Measurements from ENCODE around the gene RBM7.

Gene RBM7

GRCh38 chr11:114397349-114397982 lies 3.0 kb upstream of the RBM7 start:
- no peak for DNase-seq

GRCh38 chr11:114398303-114398920 lies 2.1 kb upstream of the RBM7 start:
- DNase-seq: no peak

- peak; percentile 91 for DNase-seq
Observed at GRCh38 chr11:114399490-114400215, 813 bp upstream of the RBM7 start.

GRCh38 chr11:114400915-114401223 lies 403 bp downstream of the RBM7 start:
- no peak for DNase-seq

DNA sequence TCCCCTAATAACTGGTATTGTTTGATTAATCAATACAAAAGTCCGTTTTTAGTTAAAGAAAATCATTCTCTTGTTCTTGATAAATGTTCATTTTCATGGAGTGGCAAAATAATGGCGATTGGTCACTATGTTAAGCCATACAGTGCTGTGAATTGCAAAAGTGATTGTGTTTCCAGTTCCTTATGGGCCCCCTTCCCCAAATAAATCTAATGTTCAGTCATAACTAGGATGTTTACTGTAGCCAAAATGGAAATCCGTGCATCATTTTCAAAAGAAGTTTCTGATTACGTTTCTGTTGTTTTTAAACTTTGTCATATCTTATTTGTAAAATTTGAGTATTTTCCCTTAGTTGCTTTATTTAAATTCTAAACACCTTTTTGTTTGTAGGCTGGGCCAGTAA lies 845 bp downstream of the RBM7 start:
- DNase-seq: no peak

DNA sequence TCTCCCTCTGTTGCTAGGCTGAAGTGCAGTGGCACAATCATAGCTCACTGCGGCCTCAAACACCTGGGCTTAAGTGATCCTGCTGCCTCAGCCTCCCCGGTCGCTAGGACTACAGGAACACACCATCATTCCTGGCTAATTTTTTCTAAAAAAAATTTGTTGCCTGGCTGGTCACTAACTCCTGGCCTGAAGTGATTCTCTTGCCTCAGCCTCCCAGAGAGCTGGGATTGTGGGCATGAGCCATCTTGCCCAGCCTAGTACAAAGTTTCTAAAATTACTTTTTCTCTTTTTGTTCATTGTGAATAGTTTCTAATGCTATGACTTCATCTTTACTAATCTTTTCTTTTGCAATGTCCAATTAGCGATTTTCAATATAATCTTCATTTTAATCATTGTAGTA lies 12.5 kb downstream of the RBM7 start:
- DNase-seq: no peak

DNA sequence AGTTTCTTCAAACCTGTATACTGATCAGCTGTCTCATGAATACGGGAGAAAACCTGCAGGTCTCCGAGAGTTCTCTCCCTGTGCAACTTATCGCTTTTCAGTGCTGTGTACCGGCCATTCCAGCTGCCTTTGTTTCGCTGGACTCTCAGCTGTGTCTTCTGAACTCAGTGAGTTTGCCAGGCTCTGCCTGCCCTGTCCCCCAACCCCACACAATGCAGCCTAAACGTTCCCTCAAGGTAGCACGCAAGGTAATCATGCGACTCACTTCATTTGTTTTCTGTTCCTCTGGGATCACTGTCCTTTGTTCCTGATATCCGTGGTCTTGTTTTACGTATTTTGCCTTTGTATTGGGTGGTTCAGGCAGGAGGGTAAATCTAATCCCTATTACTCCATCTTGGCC lies 13.5 kb downstream of the RBM7 start:
- no peak for DNase-seq

DNA sequence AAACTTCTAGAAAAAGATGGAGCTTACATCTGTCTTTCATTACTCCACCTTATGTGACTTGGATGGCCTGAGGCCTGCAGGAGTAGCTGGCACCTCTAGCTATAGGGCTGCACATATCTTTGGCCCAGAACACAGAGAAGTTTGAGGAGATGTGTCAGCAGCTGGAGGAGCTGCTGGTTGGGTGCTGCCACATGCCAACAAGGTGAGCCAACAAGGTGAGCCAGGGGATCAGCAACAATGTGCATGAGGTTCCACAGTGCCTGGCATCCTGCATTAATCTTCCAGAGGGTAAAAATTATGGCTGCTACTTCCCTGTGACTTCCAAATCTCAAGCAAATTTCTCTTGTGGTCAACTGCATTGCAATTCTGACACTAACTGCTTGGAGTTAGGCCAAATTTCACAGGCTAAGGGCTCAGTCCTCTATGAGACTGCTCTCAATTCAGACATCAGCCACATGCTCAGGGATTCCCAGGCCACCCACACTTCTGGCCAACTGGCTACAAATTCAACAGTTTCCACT lies 16.0 kb downstream of the RBM7 start:
- no peak for DNase-seq

DNA sequence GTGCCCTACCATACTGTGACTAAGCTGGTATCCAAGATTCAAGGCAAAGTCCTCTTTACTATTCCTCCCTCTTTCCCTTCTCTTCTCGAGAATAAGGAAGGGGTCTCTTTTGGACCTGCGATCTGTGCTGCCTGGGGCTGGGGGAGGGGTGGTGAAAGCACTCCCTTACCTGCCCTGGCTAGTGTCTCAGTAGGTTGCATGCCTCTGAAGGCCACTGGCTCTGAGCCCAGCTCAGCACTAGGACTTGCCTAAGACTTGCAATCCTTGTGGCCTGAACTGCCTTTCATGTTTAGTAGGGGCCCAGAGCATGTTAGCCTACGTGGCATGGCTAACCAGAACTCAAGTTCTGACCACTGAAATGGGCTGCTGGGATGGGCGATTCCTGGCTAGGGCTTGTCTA lies 25.8 kb downstream of the RBM7 start:
- DNase-seq: no peak

GRCh38 chr11:114430290-114430689 lies 29.8 kb downstream of the RBM7 start:
- no peak for DNase-seq

DNA sequence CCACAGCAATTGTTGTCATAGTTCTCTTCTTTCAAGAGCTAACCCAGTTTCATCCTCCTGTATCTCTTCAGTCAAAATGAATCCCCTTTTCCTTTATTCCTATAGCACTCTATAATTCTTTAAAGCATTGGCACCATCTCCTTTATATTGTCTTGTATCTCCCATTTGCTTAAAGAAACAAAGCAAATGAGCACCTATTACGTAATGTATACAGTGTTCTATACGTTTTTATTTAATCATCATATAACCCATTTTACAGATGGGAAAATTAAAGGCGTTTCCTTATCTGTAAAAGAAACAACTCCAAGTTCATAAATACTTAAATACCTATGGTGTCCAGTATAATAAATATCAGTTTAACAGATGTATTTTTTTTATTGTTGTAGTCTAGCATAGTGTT lies 32.4 kb downstream of the RBM7 start:
- no peak for DNase-seq

GRCh38 chr11:114433376-114433775 lies 32.9 kb downstream of the RBM7 start:
- no peak for DNase-seq

- DNase-seq: no peak
Observed at GRCh38 chr11:114438303-114438702, 37.8 kb downstream of the RBM7 start.

- DNase-seq: peak; percentile 99
Observed at GRCh38 chr11:114439229-114440120, 39.0 kb downstream of the RBM7 start, which contains the start of gene REXO2. REXO2 (plus strand) TSS chr11:114439467; CDS start chr11:114439529, 62 bp downstream.

DNA sequence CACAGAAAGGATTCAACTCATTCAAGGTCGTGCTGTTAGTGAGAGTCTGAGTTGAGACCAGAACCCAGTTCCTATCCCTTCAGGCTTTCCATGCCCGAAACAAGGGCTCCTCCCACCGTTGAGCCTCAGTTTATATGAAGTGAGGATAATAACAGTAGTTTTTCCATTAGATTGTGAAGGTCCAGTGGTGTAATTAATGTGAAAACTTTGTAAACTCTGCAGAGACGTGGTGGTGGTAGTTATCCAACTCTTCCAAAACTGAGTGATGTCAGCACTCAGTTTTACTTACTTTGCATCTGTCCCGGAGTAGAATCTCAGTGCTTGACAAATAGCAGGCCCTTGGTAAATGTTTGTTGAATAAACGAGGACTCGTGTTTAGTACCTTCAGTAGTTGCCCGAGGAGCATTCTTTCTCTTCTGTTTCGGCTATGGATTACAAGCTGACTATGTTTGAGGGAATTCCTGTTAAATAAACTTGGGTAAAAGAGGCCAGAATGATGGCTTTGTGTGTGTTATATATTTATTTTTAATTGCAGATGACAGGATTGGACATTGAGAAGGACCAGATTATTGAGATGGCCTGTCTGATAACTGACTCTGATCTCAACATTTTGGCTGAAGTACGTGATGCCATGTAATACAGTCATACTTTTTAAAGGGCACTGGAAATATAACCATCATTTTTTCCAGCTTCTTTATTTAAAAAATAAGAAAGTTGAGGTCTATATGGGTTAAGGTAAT lies 39.8 kb downstream of the RBM7 start:
- DNase-seq: peak; percentile 72

- peak; percentile 91 for DNase-seq
Observed at GRCh38 chr11:114440971-114441763, 40.7 kb downstream of the RBM7 start.

DNA sequence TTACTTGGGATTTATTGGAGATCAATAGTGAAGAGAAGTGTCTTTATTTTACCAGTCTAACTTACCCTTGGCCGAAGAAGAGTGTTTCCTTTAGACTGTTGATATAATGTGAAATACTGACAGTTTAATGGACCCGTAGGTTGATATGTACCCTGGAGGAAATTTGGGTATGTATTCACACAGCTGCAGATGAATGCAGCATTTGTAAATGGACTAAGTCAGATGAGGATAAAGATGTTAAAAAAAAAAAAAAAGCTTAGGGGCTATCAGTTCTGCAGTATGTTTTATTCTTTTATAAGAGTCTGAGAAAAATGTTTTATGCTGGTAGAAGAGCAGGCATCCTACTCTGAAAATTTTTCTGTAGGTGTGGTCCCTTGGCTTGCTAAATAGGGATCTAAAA lies 41.5 kb downstream of the RBM7 start:
- DNase-seq: peak; percentile 78

- no peak for DNase-seq
Observed at GRCh38 chr11:114442536-114442935, 42.1 kb downstream of the RBM7 start.

GRCh38 chr11:114447444-114447843 lies 47.0 kb downstream of the RBM7 start:
- no peak for DNase-seq

- no peak for DNase-seq
Observed at GRCh38 chr11:114447892-114448291, 47.4 kb downstream of the RBM7 start.

- DNase-seq: no peak
Observed at GRCh38 chr11:114448749-114449482, 48.5 kb downstream of the RBM7 start.
